K562 (cell line): Measurements from ENCODE around the gene DYNLT2B.
"Not testable (repeated sequence)": the region's sequence is repeated elsewhere in the genome, so short reads cannot be mapped to it uniquely, and the experiment has no call there.

Source experiments
- ELF1 ChIP-seq: fragments of 200-800 bp; sonication (Bioruptor generic); IDR thresholded peaks from 2 replicates; pipeline ENCODE4 v1.6.1; 2016; ENCODE audit warnings: missing genetic modification characterization, missing compliant biosample characterization
- HNRNPH1 ChIP-seq: fragments of 200-400 bp; formaldehyde crosslinking; optimal IDR thresholded peaks from 2 replicates; pipeline ENCODE3; 2017; ENCODE audit warnings: low read depth, mild to moderate bottlenecking, low read length, moderate library complexity
- JUN ChIP-seq, 2 experiments: sonication (generic) in 1 of 2; formaldehyde crosslinking in 1 of 2; IDR thresholded peaks; 2 replicates each; pipeline versions ENCODE4 v1.6.1 to v1.8.0; 2012 to 2022; ENCODE audit warnings: borderline replicate concordance in 2 of 2, mild to moderate bottlenecking in 2 of 2, improper control_type of control experiment in 1 of 2, low read depth in 1 of 2, low read length in 1 of 2, missing genetic modification reagents in 1 of 2
- MEIS2 ChIP-seq: fragments of 450-650 bp; IDR thresholded peaks from 2 replicates; pipeline ENCODE4 v1.6.1; 2014; ENCODE audit warnings: mild to moderate bottlenecking; ENCODE audit not compliant: partially characterized antibody
- POLR2A ChIP-seq: fragments of 450-650 bp; conservative IDR thresholded peaks from 2 replicates; pipeline ENCODE4 v1.6.1; 2016
- RBM22 ChIP-seq: fragments of 200-400 bp; formaldehyde crosslinking; IDR thresholded peaks from 2 replicates; pipeline ENCODE4 v1.6.1; 2018; ENCODE audit warnings: low read length, low read depth; ENCODE audit not compliant: poor library complexity, severe bottlenecking
- ZBTB1 ChIP-seq: sonication (generic); formaldehyde crosslinking; IDR thresholded peaks from 2 replicates; pipeline ENCODE4 v1.8.1; 2023; ENCODE audit warnings: missing genetic modification reagents, low read depth, mild to moderate bottlenecking, borderline replicate concordance
- ZC3H11A ChIP-seq: IDR thresholded peaks from 2 replicates; pipeline ENCODE4 v1.6.1; 2012; ENCODE audit warnings: low read depth, low read length, improper control_type of control experiment
- ZFP1 ChIP-seq: fragments of 450-650 bp; formaldehyde crosslinking; IDR thresholded peaks from 2 replicates; pipeline ENCODE4 v1.4.0; 2020; ENCODE audit warnings: mild to moderate bottlenecking, mixed read lengths
- TF ChIP-seq, protein P1 (sequence below): sonication (generic); formaldehyde crosslinking; IDR thresholded peaks from 2 replicates; pipeline ENCODE4 v1.8.0; 2022; ENCODE audit warnings: mild to moderate bottlenecking, missing genetic modification reagents
- TF ChIP-seq, protein P2 (sequence below): fragments of 200-400 bp; formaldehyde crosslinking; IDR thresholded peaks from 2 replicates; pipeline ENCODE4 v1.6.1; 2017; ENCODE audit warnings: mild to moderate bottlenecking, low read depth, low read length, moderate library complexity
- TF ChIP-seq, protein P3 (sequence below): fragments of 150-350 bp; IDR thresholded peaks from 2 replicates; pipeline ENCODE4 v1.6.1; 2014; ENCODE audit warnings: low read depth, mild to moderate bottlenecking, low read length, borderline replicate concordance
- TF ChIP-seq, protein P4 (sequence below): sonication (generic); formaldehyde crosslinking; IDR thresholded peaks from 2 replicates; pipeline ENCODE4 v1.4.0; 2020; ENCODE audit warnings: mild to moderate bottlenecking, missing genetic modification reagents

DNA sequence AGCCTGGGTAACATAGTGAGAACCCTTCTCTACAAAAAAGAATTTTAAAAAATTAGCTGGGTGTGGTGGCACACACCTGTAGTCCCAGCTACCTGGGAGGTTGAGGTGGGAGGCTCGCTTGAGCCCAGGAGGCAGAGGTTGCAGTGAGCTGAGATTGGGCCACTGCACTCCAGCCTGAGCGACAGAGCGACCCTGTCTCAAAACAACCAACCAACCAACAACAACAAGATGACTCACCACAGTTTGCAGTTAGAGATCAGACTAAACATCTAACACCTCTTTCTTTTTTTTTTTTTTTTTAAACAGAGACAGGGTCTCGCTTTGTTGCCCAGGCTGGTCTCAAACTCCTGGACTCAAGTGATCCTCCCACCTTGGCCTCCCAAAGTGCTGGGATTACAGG lies 40.5 kb upstream of the DYNLT2B start:
- not testable (repeated sequence) for TF ChIP-seq POLR2A; MEIS2; JUN (IDR thresholded peaks at IDR 0.05; ENCODE audit: borderline replicate concordance, low read depth, low read length); JUN (CRISPR knock-in tag; IDR thresholded peaks at IDR 0.05; ENCODE audit: borderline replicate concordance); HNRNPH1; ZBTB1 (CRISPR knock-in tag); ELF1 (tag); RBM22; ZFP1 (CRISPR knock-in tag); ZC3H11A
- TF ChIP-seq, protein P1, sequence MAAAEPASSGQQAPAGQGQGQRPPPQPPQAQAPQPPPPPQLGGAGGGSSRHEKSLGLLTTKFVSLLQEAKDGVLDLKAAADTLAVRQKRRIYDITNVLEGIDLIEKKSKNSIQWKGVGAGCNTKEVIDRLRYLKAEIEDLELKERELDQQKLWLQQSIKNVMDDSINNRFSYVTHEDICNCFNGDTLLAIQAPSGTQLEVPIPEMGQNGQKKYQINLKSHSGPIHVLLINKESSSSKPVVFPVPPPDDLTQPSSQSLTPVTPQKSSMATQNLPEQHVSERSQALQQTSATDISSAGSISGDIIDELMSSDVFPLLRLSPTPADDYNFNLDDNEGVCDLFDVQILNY: not testable (repeated sequence)
- TF ChIP-seq, protein P2, sequence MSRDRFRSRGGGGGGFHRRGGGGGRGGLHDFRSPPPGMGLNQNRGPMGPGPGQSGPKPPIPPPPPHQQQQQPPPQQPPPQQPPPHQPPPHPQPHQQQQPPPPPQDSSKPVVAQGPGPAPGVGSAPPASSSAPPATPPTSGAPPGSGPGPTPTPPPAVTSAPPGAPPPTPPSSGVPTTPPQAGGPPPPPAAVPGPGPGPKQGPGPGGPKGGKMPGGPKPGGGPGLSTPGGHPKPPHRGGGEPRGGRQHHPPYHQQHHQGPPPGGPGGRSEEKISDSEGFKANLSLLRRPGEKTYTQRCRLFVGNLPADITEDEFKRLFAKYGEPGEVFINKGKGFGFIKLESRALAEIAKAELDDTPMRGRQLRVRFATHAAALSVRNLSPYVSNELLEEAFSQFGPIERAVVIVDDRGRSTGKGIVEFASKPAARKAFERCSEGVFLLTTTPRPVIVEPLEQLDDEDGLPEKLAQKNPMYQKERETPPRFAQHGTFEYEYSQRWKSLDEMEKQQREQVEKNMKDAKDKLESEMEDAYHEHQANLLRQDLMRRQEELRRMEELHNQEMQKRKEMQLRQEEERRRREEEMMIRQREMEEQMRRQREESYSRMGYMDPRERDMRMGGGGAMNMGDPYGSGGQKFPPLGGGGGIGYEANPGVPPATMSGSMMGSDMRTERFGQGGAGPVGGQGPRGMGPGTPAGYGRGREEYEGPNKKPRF: not testable (repeated sequence)
- TF ChIP-seq, protein P3, sequence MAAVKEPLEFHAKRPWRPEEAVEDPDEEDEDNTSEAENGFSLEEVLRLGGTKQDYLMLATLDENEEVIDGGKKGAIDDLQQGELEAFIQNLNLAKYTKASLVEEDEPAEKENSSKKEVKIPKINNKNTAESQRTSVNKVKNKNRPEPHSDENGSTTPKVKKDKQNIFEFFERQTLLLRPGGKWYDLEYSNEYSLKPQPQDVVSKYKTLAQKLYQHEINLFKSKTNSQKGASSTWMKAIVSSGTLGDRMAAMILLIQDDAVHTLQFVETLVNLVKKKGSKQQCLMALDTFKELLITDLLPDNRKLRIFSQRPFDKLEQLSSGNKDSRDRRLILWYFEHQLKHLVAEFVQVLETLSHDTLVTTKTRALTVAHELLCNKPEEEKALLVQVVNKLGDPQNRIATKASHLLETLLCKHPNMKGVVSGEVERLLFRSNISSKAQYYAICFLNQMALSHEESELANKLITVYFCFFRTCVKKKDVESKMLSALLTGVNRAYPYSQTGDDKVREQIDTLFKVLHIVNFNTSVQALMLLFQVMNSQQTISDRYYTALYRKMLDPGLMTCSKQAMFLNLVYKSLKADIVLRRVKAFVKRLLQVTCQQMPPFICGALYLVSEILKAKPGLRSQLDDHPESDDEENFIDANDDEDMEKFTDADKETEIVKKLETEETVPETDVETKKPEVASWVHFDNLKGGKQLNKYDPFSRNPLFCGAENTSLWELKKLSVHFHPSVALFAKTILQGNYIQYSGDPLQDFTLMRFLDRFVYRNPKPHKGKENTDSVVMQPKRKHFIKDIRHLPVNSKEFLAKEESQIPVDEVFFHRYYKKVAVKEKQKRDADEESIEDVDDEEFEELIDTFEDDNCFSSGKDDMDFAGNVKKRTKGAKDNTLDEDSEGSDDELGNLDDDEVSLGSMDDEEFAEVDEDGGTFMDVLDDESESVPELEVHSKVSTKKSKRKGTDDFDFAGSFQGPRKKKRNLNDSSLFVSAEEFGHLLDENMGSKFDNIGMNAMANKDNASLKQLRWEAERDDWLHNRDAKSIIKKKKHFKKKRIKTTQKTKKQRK: not testable (repeated sequence)
- TF ChIP-seq, protein P4, sequence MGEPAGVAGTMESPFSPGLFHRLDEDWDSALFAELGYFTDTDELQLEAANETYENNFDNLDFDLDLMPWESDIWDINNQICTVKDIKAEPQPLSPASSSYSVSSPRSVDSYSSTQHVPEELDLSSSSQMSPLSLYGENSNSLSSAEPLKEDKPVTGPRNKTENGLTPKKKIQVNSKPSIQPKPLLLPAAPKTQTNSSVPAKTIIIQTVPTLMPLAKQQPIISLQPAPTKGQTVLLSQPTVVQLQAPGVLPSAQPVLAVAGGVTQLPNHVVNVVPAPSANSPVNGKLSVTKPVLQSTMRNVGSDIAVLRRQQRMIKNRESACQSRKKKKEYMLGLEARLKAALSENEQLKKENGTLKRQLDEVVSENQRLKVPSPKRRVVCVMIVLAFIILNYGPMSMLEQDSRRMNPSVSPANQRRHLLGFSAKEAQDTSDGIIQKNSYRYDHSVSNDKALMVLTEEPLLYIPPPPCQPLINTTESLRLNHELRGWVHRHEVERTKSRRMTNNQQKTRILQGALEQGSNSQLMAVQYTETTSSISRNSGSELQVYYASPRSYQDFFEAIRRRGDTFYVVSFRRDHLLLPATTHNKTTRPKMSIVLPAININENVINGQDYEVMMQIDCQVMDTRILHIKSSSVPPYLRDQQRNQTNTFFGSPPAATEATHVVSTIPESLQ (CRISPR knock-in tag): not testable (repeated sequence)
